ENCODE data around the gene CCDC89.

DNA sequence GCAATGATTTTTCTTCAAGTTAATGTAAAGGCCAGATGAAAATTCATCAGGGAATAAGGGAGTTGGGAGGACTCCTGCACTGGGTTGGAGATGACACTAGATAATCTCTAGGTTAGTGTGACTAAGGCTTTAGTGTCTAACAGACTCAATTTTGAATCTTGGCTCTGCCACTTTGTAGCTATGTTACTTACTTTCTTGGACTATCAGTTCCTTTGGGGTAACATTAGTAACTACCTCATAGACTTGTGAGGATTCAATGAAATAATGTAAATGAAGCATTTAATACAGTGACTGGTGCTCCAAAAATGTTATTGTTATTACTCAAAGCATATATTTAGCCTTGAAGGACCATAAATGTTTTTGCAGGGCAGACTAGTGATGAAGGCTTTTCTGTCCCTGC, 9.6 kb upstream of the CCDC89 start:
- TF ChIP-seq CTCF (IDR thresholded peaks at IDR 0.05) (no peak), POLR2A (IDR thresholded peaks at IDR 0.05) (no peak)

All from heart left ventricle (tissue), 13 donors.